ENCODE results near the gene CYTH1.

The CYTH1 gene

GRCh38 chr17:78738698-78739097 is 43.4 kb downstream of the CYTH1 start:
- H3K4me3 ChIP-seq (ENCODE audit: low read depth, low read length) = no peak overlapping the region
- H3K36me3 ChIP-seq = peaks cover 11% of the 10 kb centered on the region
- no peak for DNase-seq
- no peaks in the 10 kb centered on the region for H3K27me3 ChIP-seq (ENCODE audit: insufficient read depth, low read depth, severe bottlenecking)
- no peaks in the 10 kb centered on the region for H3K9me3 ChIP-seq (ENCODE audit: severe bottlenecking)
- TF ChIP-seq, protein P1, sequence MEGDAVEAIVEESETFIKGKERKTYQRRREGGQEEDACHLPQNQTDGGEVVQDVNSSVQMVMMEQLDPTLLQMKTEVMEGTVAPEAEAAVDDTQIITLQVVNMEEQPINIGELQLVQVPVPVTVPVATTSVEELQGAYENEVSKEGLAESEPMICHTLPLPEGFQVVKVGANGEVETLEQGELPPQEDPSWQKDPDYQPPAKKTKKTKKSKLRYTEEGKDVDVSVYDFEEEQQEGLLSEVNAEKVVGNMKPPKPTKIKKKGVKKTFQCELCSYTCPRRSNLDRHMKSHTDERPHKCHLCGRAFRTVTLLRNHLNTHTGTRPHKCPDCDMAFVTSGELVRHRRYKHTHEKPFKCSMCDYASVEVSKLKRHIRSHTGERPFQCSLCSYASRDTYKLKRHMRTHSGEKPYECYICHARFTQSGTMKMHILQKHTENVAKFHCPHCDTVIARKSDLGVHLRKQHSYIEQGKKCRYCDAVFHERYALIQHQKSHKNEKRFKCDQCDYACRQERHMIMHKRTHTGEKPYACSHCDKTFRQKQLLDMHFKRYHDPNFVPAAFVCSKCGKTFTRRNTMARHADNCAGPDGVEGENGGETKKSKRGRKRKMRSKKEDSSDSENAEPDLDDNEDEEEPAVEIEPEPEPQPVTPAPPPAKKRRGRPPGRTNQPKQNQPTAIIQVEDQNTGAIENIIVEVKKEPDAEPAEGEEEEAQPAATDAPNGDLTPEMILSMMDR (IDR thresholded peaks at IDR 0.05; ENCODE audit: low read depth, low read length) = no peak
- H3K27ac ChIP-seq = no peak overlapping the region

DNA sequence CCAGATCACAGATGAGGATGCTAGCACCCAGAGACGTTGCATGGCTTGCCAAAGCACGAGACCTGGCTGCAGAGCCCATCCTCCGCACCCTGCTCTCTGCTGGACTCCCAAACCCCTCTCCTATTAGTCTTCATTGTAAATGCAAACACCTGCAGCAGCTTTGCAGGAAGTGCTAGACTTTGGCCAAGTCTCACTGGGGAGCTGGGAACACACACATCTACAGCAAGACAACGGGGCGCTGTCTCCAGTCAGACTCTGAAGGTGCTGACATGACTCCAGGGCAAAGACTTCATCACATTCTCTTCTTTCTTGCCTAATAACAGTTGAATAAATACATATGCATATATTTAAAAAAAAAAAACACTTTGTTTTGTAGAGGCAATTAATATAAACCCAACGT is 43.8 kb downstream of the CYTH1 start:
- Histone ChIP-seq H3K4me3 (ENCODE audit: low read depth, low read length) (no peak overlapping the region), H3K9me3 (ENCODE audit: severe bottlenecking) (no peaks in the 10 kb centered on the region), H3K36me3 (peaks cover 7% of the 10 kb centered on the region), H3K27ac (no peak overlapping the region), H3K27me3 (ENCODE audit: insufficient read depth, low read depth, severe bottlenecking) (no peaks in the 10 kb centered on the region)
- DNase-seq = no peak
- TF ChIP-seq, protein P1 (IDR thresholded peaks at IDR 0.05; ENCODE audit: low read depth, low read length) = no peak

DNA sequence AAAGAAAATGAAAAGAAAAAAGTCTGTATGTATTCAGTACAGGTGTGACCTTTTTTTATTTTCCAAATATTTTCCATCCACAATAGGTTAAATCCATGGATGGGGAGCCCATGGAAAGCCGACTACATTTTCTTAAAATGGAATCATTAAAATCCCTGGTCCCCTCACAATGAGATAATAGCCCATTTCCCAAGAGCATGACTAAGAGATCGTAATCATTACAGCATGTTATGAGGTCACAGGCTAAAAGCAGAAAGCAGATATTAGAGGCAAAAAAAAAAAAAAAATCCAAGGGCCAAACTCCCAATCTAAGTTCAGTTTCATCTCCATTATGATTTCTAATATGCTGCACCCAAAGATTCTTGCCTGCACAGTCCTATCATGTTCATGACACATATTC is 44.7 kb downstream of the CYTH1 start:
- DNase-seq = no peak
- Histone ChIP-seq H3K9me3 (ENCODE audit: severe bottlenecking) (no peaks in the 10 kb centered on the region), H3K4me3 (ENCODE audit: low read depth, low read length) (no peak overlapping the region), H3K36me3 (peaks cover 6% of the 10 kb centered on the region), H3K27ac (no peak overlapping the region), H3K27me3 (ENCODE audit: insufficient read depth, low read depth, severe bottlenecking) (no peaks in the 10 kb centered on the region)
- TF ChIP-seq, protein P1 (IDR thresholded peaks at IDR 0.05; ENCODE audit: low read depth, low read length) = no peak

- no peak overlapping the region for H3K4me3 ChIP-seq (ENCODE audit: low read depth, low read length)
- peaks cover 3% of the 10 kb centered on the region for H3K36me3 ChIP-seq
- peak; percentile 73 for DNase-seq
- TF ChIP-seq, protein P1 (IDR thresholded peaks at IDR 0.05; ENCODE audit: low read depth, low read length) = peak; percentile 12; the same call in 1 of the 2 replicates
- no peaks in the 10 kb centered on the region for H3K27me3 ChIP-seq (ENCODE audit: insufficient read depth, low read depth, severe bottlenecking)
- no peak overlapping the region for H3K27ac ChIP-seq
- no peaks in the 10 kb centered on the region for H3K9me3 ChIP-seq (ENCODE audit: severe bottlenecking)
These were observed 45.5 kb downstream of the CYTH1 start for GRCh38 chr17:78736526-78737079.

GRCh38 chr17:78735832-78736525 is 46.1 kb downstream of the CYTH1 start:
- DNase-seq = no peak
- H3K4me3 ChIP-seq (ENCODE audit: low read depth, low read length) = no peak overlapping the region
- H3K36me3 ChIP-seq = no peaks in the 10 kb centered on the region; the same call in 1 of the 2 replicates

More at GRCh38 chr17:78735832-78736525, 46.1 kb downstream of the CYTH1 start:
- TF ChIP-seq, protein P1 (IDR thresholded peaks at IDR 0.05; ENCODE audit: low read depth, low read length) = no peak
- Histone ChIP-seq H3K27me3 (ENCODE audit: insufficient read depth, low read depth, severe bottlenecking) (no peaks in the 10 kb centered on the region), H3K9me3 (ENCODE audit: severe bottlenecking) (no peaks in the 10 kb centered on the region), H3K27ac (no peak overlapping the region; the same call in 1 of the 2 replicates)
